Mesenchymal stem cell (in vitro differentiated cells and primary cell): Measurements from ENCODE around the gene SV2B. TPM values are rescaled to one million over a fixed set of nuclear protein-coding genes. Genes with fewer than 3 reads are reported as not detected.

ENCODE experiments used
- DNase-seq: peaks from one replicate; pipeline ENCODE4 v3.0.0-alpha.2; 2013
- H2AFZ ChIP-seq: one replicate; pipeline ENCODE4 v1.6.1; 2013; ENCODE audit warnings: low read depth, mild to moderate bottlenecking, control low read depth, inconsistent platforms, low read length, moderate library complexity
- H2AK5ac ChIP-seq: 2 replicates; pipeline ENCODE4 v1.6.1; 2013; ENCODE audit warnings: low read length, moderate library complexity, mild to moderate bottlenecking, inconsistent platforms; ENCODE audit not compliant: severe bottlenecking
- H2BK120ac ChIP-seq: one replicate; pipeline ENCODE4 v1.6.1; 2013; ENCODE audit warnings: low read depth, mild to moderate bottlenecking, inconsistent platforms, low read length, moderate library complexity
- H2BK12ac ChIP-seq, 2 experiments: one replicate each; pipeline ENCODE4 v1.6.1; 2013; ENCODE audit warnings: inconsistent platforms in 2 of 2, low read length in 2 of 2, mild to moderate bottlenecking in 2 of 2, moderate library complexity in 2 of 2, control low read depth in 1 of 2
- H2BK15ac ChIP-seq: one replicate; pipeline ENCODE4 v1.6.1; 2013; ENCODE audit warnings: mild to moderate bottlenecking, low read depth, inconsistent platforms; ENCODE audit not compliant: poor library complexity, severe bottlenecking
- H2BK5ac ChIP-seq: 2 replicates; pipeline ENCODE4 v1.6.1; 2013; ENCODE audit warnings: low read depth, mild to moderate bottlenecking, low read length, control low read depth, inconsistent platforms; ENCODE audit not compliant: poor library complexity, severe bottlenecking
- H3K14ac ChIP-seq, 2 experiments: one replicate each; pipeline ENCODE4 v1.6.1; 2013; ENCODE audit warnings: inconsistent platforms in 2 of 2, low read length in 2 of 2, control low read depth in 1 of 2, mild to moderate bottlenecking in 1 of 2, moderate library complexity in 1 of 2
- H3K18ac ChIP-seq, 2 experiments: one replicate each; pipeline ENCODE4 v1.6.1; 2013; ENCODE audit warnings: inconsistent platforms in 2 of 2, low read length in 2 of 2, control low read depth in 1 of 2, low read depth in 1 of 2, mild to moderate bottlenecking in 1 of 2
- H3K23ac ChIP-seq, 2 experiments: one replicate each; pipeline ENCODE4 v1.6.1; 2013; ENCODE audit warnings: inconsistent platforms in 2 of 2, low read length in 2 of 2, mild to moderate bottlenecking in 2 of 2, moderate library complexity in 2 of 2, control low read depth in 1 of 2
- H3K27ac ChIP-seq: 2 replicates; pipeline ENCODE4 v1.5.1; 2013; ENCODE audit warnings: mild to moderate bottlenecking, moderate library complexity, low read length, control low read depth, inconsistent platforms; ENCODE audit not compliant: poor library complexity, severe bottlenecking
- H3K27me3 ChIP-seq, 2 experiments: 2 replicates each; pipeline versions ENCODE4 v1.6.1 to v1.7.0; 2013; ENCODE audit warnings: low read length in 2 of 2, mild to moderate bottlenecking in 2 of 2, moderate library complexity in 2 of 2, control low read depth in 1 of 2, inconsistent platforms in 1 of 2; ENCODE audit not compliant: control insufficient read depth in 1 of 2, insufficient read depth in 1 of 2
- H3K36me3 ChIP-seq, 2 experiments: 2 replicates each; pipeline versions ENCODE4 v1.6.1 to v1.7.0; 2013; ENCODE audit warnings: low read length in 2 of 2, control low read depth in 1 of 2, inconsistent platforms in 1 of 2, low read depth in 1 of 2, mild to moderate bottlenecking in 1 of 2; ENCODE audit not compliant: insufficient read depth in 2 of 2, control insufficient read depth in 1 of 2
- H3K4ac ChIP-seq, 2 experiments: one replicate each; pipeline ENCODE4 v1.6.1; 2013; ENCODE audit warnings: inconsistent platforms in 2 of 2, low read length in 2 of 2, mild to moderate bottlenecking in 2 of 2, moderate library complexity in 2 of 2, control low read depth in 1 of 2, low read depth in 1 of 2
- H3K4me1 ChIP-seq: 2 replicates; pipeline ENCODE4 v1.6.1; 2013; ENCODE audit warnings: low read depth, low read length, control low read depth; ENCODE audit not compliant: control insufficient read depth, insufficient read depth
- H3K4me2 ChIP-seq: 2 replicates; pipeline ENCODE4 v1.6.1; 2013; ENCODE audit warnings: low read length, mild to moderate bottlenecking, inconsistent platforms; ENCODE audit not compliant: poor library complexity, severe bottlenecking
- H3K4me3 ChIP-seq, 2 experiments: 2 replicates each; pipeline versions ENCODE4 v1.5.1 to v1.7.0; 2013; ENCODE audit warnings: low read length in 2 of 2, mild to moderate bottlenecking in 2 of 2, control low read depth in 1 of 2, low read depth in 1 of 2; ENCODE audit not compliant: insufficient read depth in 1 of 2
- H3K79me1 ChIP-seq: replicated peaks from 2 replicates; pipeline ENCODE4 v1.6.1; 2013; ENCODE audit warnings: mild to moderate bottlenecking, control low read depth, low read length, inconsistent platforms; ENCODE audit not compliant: poor library complexity, severe bottlenecking
- H3K9ac ChIP-seq: 2 replicates; pipeline ENCODE4 v1.7.0; 2013; ENCODE audit warnings: mild to moderate bottlenecking, low read length, moderate library complexity
- H3K9me3 ChIP-seq: 2 replicates; pipeline ENCODE4 v1.7.0; 2013; ENCODE audit warnings: mild to moderate bottlenecking, low read length; ENCODE audit not compliant: control insufficient read depth
- H4K8ac ChIP-seq: one replicate; pipeline ENCODE4 v1.6.1; 2013; ENCODE audit warnings: inconsistent platforms, mild to moderate bottlenecking, low read length, moderate library complexity
- H4K91ac ChIP-seq: one replicate; pipeline ENCODE4 v1.6.1; 2013; ENCODE audit warnings: mild to moderate bottlenecking, low read length, inconsistent platforms
- WGBS: methylation state at CpG from one replicate; pipeline ENCODE4 v1.1.7; 2013; ENCODE audit warnings: mixed read lengths; 5-methylcytosine and 5-hydroxymethylcytosine counted together
- polyA plus RNA-seq, 2 experiments: library from polyadenylated mRNA; stranded (reverse); fragments of 200-250 nt; gene quantifications; one replicate each; pipeline ENCODE4 v1.2.3, GENCODE V29; 2013

Gene SV2B, protein sequence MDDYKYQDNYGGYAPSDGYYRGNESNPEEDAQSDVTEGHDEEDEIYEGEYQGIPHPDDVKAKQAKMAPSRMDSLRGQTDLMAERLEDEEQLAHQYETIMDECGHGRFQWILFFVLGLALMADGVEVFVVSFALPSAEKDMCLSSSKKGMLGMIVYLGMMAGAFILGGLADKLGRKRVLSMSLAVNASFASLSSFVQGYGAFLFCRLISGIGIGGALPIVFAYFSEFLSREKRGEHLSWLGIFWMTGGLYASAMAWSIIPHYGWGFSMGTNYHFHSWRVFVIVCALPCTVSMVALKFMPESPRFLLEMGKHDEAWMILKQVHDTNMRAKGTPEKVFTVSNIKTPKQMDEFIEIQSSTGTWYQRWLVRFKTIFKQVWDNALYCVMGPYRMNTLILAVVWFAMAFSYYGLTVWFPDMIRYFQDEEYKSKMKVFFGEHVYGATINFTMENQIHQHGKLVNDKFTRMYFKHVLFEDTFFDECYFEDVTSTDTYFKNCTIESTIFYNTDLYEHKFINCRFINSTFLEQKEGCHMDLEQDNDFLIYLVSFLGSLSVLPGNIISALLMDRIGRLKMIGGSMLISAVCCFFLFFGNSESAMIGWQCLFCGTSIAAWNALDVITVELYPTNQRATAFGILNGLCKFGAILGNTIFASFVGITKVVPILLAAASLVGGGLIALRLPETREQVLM
- polyA plus RNA-seq (2013, experiment 1 of 2): not detected
- polyA plus RNA-seq (2013, experiment 2 of 2): not detected

DNA sequence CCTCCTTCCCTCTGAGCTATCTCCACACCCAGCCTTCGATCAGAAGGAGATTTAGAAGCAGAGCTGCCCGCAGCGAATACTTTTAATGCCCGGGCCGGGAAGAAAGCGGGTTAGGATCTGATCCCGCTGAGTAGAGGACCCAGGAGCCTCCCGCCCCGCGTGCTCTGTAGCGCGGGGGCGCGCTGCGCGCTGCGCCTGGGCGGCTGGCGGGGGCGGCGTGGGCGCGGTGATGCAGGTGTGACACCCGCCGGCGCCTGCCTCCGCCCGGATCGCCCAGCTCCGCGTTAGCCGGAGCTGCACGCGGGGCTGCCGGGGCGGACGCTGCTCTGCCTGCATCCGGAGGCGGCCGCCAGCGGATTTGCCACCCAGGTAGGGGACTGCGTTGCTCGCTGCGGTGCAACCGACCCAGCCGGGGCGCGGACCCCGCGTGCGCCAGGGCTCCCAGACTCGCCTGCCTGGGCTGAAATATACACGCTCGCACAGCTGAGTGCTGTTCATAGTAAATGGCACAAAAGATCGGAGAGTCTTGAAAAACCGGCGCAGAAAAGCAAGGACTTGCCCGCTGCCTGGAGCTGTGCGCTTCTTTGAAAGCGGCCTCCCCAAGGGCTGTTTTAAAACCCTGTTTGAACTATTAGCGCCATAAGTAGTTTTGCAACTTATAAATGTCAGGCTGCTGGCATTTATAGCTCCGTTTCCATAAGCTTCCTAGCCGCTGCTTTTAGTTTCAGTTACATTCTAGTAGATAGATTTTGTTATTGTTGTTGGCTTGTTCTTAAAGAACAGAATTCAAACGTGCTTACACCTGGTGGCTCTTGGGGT is at the start of gene SV2B:
SV2B (plus strand) TSS at position 263 of the 819 bp plus-strand sequence. CDS start 126,007 bp downstream, outside the sequence.
- H3K36me3 ChIP-seq: no peaks in the 10 kb centered on the region
- H2BK120ac ChIP-seq: no peak within 1 kb of the TSS
- no peaks in the 10 kb centered on the region for H3K79me1 ChIP-seq
- H3K9ac ChIP-seq: peak within 1 kb of the TSS; percentile 57
- no peak within 1 kb of the TSS for H4K91ac ChIP-seq
- 3% methylated on average over 61 of the region's 64 CpGs for WGBS
- no peak within 1 kb of the TSS for H2BK12ac ChIP-seq
- H3K27ac ChIP-seq: no peak within 1 kb of the TSS
- H3K4me1 ChIP-seq: peaks cover 12% of the 10 kb centered on the region
- no peak within 1 kb of the TSS for H2BK5ac ChIP-seq
- H2AFZ ChIP-seq: no peak within 1 kb of the TSS
- peak within 1 kb of the TSS; percentile 28 to 79 for H3K4me3 ChIP-seq
- H3K23ac ChIP-seq: no peak within 1 kb of the TSS
- no peak within 1 kb of the TSS for H2AK5ac ChIP-seq
- H4K8ac ChIP-seq: no peak within 1 kb of the TSS
- H2BK15ac ChIP-seq: no peak within 1 kb of the TSS
- H3K9me3 ChIP-seq: no peaks in the 10 kb centered on the region
- H3K4me2 ChIP-seq: peak within 1 kb of the TSS; percentile 72
- no peak within 1 kb of the TSS for H3K18ac ChIP-seq
- no peak within 1 kb of the TSS for H3K4ac ChIP-seq
- no peak within 1 kb of the TSS for H3K14ac ChIP-seq
- peak; percentile 9 for DNase-seq
- H3K27me3 ChIP-seq: peaks cover 49 to 73% of the 10 kb centered on the region in 2 experiments

DNA sequence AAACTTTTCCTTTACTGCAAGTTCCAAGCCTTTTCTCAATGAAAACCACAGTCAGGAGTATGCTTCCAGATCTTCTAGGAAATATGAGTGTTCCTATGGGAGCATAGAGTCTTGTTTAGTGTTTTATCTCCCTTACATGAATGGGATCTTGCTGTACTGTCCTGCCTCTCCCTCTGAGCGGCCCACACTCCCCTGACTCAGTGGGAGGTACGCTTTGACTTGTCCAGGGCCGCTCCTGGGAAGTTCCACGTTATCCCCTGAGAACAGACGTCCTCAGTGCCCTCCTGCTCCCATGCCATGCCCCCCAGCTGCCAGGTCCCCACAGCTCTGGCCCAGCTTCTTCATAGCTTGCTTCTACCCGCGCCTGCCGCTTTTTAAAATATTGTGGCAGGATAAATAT is 48.8 kb upstream of the SV2B start:
- Histone ChIP-seq H2AK5ac (no peak overlapping the region), H3K18ac (no peak overlapping the region), H3K27ac (no peak overlapping the region), H2BK5ac (no peak overlapping the region), H3K4me3 (no peak overlapping the region), H3K4me2 (no peak overlapping the region), H3K14ac (no peak overlapping the region), H3K4ac (no peak overlapping the region), H2AFZ (no peak overlapping the region), H2BK12ac (no peak overlapping the region), H3K4me1 (peaks cover 2% of the 10 kb centered on the region), H4K8ac (no peak overlapping the region), H3K79me1 (no peaks in the 10 kb centered on the region), H3K9ac (no peak overlapping the region), H3K36me3 (no peaks in the 10 kb centered on the region), H3K27me3 (peaks cover 25 to 40% of the 10 kb centered on the region in 2 experiments), H3K9me3 (no peaks in the 10 kb centered on the region), H2BK15ac (no peak overlapping the region), H3K23ac (no peak overlapping the region), H4K91ac (no peak overlapping the region), H2BK120ac (no peak overlapping the region)
- 41% methylated on average over 5 of the region's 8 CpGs for WGBS
- DNase-seq: no peak

DNA sequence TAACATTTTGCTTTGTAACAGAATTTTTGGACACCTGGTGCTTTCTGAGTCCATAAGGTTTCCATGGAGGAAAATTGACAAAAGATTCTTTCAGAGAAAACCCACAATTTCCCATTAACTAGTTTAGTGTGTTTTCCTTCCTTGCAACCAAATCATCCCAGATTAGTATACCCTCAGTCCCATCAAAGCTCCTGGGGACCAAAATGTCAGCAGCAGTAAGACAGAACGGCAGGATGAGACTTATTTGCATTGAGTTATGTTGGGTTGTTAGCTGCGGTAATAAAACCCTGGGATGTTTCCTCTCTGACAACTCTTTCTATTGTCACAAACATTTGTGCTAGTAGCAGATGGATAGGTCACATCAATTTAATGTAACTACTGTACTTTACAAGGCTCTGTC is 45.2 kb upstream of the SV2B start:
- H2BK5ac ChIP-seq: no peak overlapping the region
- no peak overlapping the region for H3K4ac ChIP-seq
- no peak overlapping the region for H3K4me2 ChIP-seq
- H3K14ac ChIP-seq: no peak overlapping the region
- no peak overlapping the region for H2BK15ac ChIP-seq
- H2AK5ac ChIP-seq: no peak overlapping the region
- no peak overlapping the region for H3K27ac ChIP-seq
- no peaks in the 10 kb centered on the region for H3K79me1 ChIP-seq
- H3K18ac ChIP-seq: no peak overlapping the region
- peaks cover 2% of the 10 kb centered on the region for H3K4me1 ChIP-seq
- no peak overlapping the region for H2BK12ac ChIP-seq
- H3K9me3 ChIP-seq: no peaks in the 10 kb centered on the region
- H3K23ac ChIP-seq: no peak overlapping the region
- WGBS: 93% methylated on average over 2 of the region's 2 CpGs
- H2AFZ ChIP-seq: no peak overlapping the region
- no peak overlapping the region for H3K4me3 ChIP-seq
- H3K27me3 ChIP-seq: peaks cover 27 to 70% of the 10 kb centered on the region in 2 experiments
- H4K8ac ChIP-seq: no peak overlapping the region
- H2BK120ac ChIP-seq: no peak overlapping the region
- no peak for DNase-seq
- no peak overlapping the region for H4K91ac ChIP-seq
- no peaks in the 10 kb centered on the region for H3K36me3 ChIP-seq
- no peak overlapping the region for H3K9ac ChIP-seq
